ENCODE results near the gene SPOCK2. TPM values are rescaled to one million over a fixed set of nuclear protein-coding genes. Genes with fewer than 3 reads are reported as not detected.

The SPOCK2 gene
- polyA plus RNA-seq, 1 donor from 2014 or later = 5.6 TPM

GRCh38 chr10:72124989-72125388 is 36.6 kb upstream of the SPOCK2 start:
- H3K79me2 ChIP-seq (replicated peaks; ENCODE audit: insufficient read depth, low read length) = no peaks in the 10 kb centered on the region
- H3K27ac ChIP-seq (ENCODE audit: low read length) = no peak overlapping the region
- H3F3A ChIP-seq (ENCODE audit: insufficient read depth, low read length, poor library complexity, severe bottlenecking) = peaks cover 8% of the 10 kb centered on the region
- H3K27me3 ChIP-seq (ENCODE audit: insufficient read depth, low read depth, low read length) = no peaks in the 10 kb centered on the region
- H3K4me3 ChIP-seq (ENCODE audit: low read length) = no peak overlapping the region
- H3K4me2 ChIP-seq (ENCODE audit: low read length) = no peak overlapping the region
- H4K20me1 ChIP-seq (ENCODE audit: insufficient read depth) = no peaks in the 10 kb centered on the region
- no peaks in the 10 kb centered on the region for H3K36me3 ChIP-seq (ENCODE audit: insufficient read depth, low read length)
- no peak overlapping the region for H3K9ac ChIP-seq (ENCODE audit: low read length)
- TF ChIP-seq SMC3 (conservative IDR thresholded peaks at IDR 0.05; ENCODE audit: poor library complexity) (no peak), EP300 (conservative IDR thresholded peaks at IDR 0.05; ENCODE audit: poor library complexity, severe bottlenecking) (no peak), TAF1 (IDR thresholded peaks at IDR 0.05; ENCODE audit: low read depth) (no peak)
- no peaks in the 10 kb centered on the region for H3K9me3 ChIP-seq (ENCODE audit: low read length)
- H3K9me2 ChIP-seq (ENCODE audit: insufficient read depth, low read length) = no peaks in the 10 kb centered on the region
- H2AFZ ChIP-seq (ENCODE audit: low read depth, low read length) = no peak overlapping the region

- Histone ChIP-seq H4K20me1 (ENCODE audit: insufficient read depth) (no peaks in the 10 kb centered on the region), H2AFZ (ENCODE audit: low read depth, low read length) (no peak overlapping the region), H3K4me2 (ENCODE audit: low read length) (no peak overlapping the region), H3F3A (ENCODE audit: insufficient read depth, low read length, poor library complexity, severe bottlenecking) (peaks cover 8% of the 10 kb centered on the region), H3K27ac (ENCODE audit: low read length) (no peak overlapping the region), H3K79me2 (replicated peaks; ENCODE audit: insufficient read depth, low read length) (no peaks in the 10 kb centered on the region), H3K9ac (ENCODE audit: low read length) (no peak overlapping the region), H3K27me3 (ENCODE audit: insufficient read depth, low read depth, low read length) (no peaks in the 10 kb centered on the region), H3K36me3 (ENCODE audit: insufficient read depth, low read length) (no peaks in the 10 kb centered on the region), H3K9me3 (ENCODE audit: low read length) (no peaks in the 10 kb centered on the region), H3K4me3 (ENCODE audit: low read length) (no peak overlapping the region), H3K9me2 (ENCODE audit: insufficient read depth, low read length) (no peaks in the 10 kb centered on the region)
- TF ChIP-seq TAF1 (IDR thresholded peaks at IDR 0.05; ENCODE audit: low read depth) (no peak), MXI1 (conservative IDR thresholded peaks at IDR 0.05; ENCODE audit: poor library complexity, severe bottlenecking) (no peak), SMC3 (conservative IDR thresholded peaks at IDR 0.05; ENCODE audit: poor library complexity) (no peak), POLR2AphosphoS5 (IDR thresholded peaks at IDR 0.05) (no peak), EP300 (conservative IDR thresholded peaks at IDR 0.05; ENCODE audit: poor library complexity, severe bottlenecking) (no peak), RAD21 (conservative IDR thresholded peaks at IDR 0.05) (no peak), REST (IDR thresholded peaks at IDR 0.05; ENCODE audit: borderline replicate concordance) (no peak), CTCF (IDR thresholded peaks at IDR 0.05; ENCODE audit: poor library complexity, severe bottlenecking) (no peak), EZH2 (IDR thresholded peaks at IDR 0.05; ENCODE audit: borderline replicate concordance, insufficient read depth, low read length, poor library complexity, severe bottlenecking) (no peak)
These were observed 36.0 kb upstream of the SPOCK2 start for GRCh38 chr10:72124381-72124780.

GRCh38 chr10:72123616-72124015 is 35.3 kb upstream of the SPOCK2 start:
- Histone ChIP-seq H3K4me3 (ENCODE audit: low read length) (no peak overlapping the region), H3K27ac (ENCODE audit: low read length) (no peak overlapping the region), H3K79me2 (replicated peaks; ENCODE audit: insufficient read depth, low read length) (no peaks in the 10 kb centered on the region), H3K9ac (ENCODE audit: low read length) (no peak overlapping the region), H4K20me1 (ENCODE audit: insufficient read depth) (no peaks in the 10 kb centered on the region), H3K36me3 (ENCODE audit: insufficient read depth, low read length) (no peaks in the 10 kb centered on the region), H3K9me3 (ENCODE audit: low read length) (no peaks in the 10 kb centered on the region), H3F3A (ENCODE audit: insufficient read depth, low read length, poor library complexity, severe bottlenecking) (peaks cover 8% of the 10 kb centered on the region), H2AFZ (ENCODE audit: low read depth, low read length) (no peak overlapping the region), H3K4me2 (ENCODE audit: low read length) (no peak overlapping the region), H3K9me2 (ENCODE audit: insufficient read depth, low read length) (no peaks in the 10 kb centered on the region), H3K27me3 (ENCODE audit: insufficient read depth, low read depth, low read length) (no peaks in the 10 kb centered on the region)
- TF ChIP-seq POLR2AphosphoS5 (IDR thresholded peaks at IDR 0.05) = no peak
- no peak for TF ChIP-seq CTCF (IDR thresholded peaks at IDR 0.05; ENCODE audit: poor library complexity, severe bottlenecking)
- no peak for TF ChIP-seq SMC3 (conservative IDR thresholded peaks at IDR 0.05; ENCODE audit: poor library complexity)
- no peak for TF ChIP-seq MXI1 (conservative IDR thresholded peaks at IDR 0.05; ENCODE audit: poor library complexity, severe bottlenecking)
- no peak for TF ChIP-seq RAD21 (conservative IDR thresholded peaks at IDR 0.05)
- no peak for TF ChIP-seq EP300 (conservative IDR thresholded peaks at IDR 0.05; ENCODE audit: poor library complexity, severe bottlenecking)
- no peak for TF ChIP-seq TAF1 (IDR thresholded peaks at IDR 0.05; ENCODE audit: low read depth)
